Right lobe of liver (tissue), 4 donors: Measurements from ENCODE around the gene BSG.

Experiments used
- POLR2A ChIP-seq: fragments of 450-650 bp; IDR thresholded peaks from one replicate; pipeline ENCODE4 v1.6.1; 2017; ENCODE audit warnings: antibody characterized with exemption, mild to moderate bottlenecking
- TF ChIP-seq, protein P1 (sequence below), 4 donors: fragments of 200-600 bp in 3 of 4; fragments of 450-650 bp in 1 of 4; IDR thresholded peaks; one replicate each; pipeline versions ENCODE4 v1.5.1 to v1.8.0; 2016 to 2022; ENCODE audit warnings: antibody characterized with exemption in 4 of 4, mild to moderate bottlenecking in 2 of 4
- donor health status: DM: no; HTN: no; CAD: no.
- donor health status: DM: no; HTN: no; CAD: no.
- donor health status: DM: no; HTN: yes; CAD: no.

DNA sequence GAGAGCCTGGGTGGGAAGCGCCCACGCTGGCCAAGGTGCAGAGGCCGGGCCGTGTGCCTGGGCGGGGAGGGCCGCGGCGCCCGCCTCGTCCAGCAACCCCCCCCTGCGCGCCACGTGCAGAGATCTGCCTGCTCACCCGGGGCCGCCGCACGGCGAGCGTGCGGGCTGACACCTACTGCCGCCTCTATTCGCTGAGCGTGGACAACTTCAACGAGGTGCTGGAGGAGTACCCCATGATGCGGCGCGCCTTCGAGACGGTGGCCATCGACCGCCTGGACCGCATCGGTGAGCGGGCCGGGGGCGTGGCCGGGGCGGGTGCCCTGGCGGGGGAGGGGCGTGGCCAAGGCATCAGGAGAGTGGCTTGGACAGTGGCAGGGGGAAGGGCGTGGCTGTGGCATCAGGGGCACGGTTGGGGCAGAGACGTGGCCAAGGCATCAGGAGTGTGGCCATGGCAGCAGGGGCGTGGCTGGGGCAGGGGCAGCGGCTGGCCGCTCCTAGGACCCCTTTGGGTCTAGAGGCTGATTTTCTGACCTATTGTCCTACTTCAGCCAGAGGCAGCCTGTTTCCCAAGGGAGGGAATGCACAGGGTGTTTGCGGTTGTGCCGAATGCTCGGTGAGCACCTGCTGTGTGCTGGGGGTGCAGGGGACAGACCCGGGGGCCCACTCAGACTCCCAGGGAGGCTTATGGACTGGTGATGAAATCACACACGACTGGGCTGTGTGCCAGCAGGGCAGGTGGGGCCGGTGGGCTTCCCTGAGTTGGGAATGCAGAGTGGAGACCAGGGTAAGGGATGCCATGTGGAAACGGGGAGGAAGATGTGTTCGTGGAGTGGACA lies 41.6 kb downstream of the BSG start:
- TF ChIP-seq, protein P1, sequence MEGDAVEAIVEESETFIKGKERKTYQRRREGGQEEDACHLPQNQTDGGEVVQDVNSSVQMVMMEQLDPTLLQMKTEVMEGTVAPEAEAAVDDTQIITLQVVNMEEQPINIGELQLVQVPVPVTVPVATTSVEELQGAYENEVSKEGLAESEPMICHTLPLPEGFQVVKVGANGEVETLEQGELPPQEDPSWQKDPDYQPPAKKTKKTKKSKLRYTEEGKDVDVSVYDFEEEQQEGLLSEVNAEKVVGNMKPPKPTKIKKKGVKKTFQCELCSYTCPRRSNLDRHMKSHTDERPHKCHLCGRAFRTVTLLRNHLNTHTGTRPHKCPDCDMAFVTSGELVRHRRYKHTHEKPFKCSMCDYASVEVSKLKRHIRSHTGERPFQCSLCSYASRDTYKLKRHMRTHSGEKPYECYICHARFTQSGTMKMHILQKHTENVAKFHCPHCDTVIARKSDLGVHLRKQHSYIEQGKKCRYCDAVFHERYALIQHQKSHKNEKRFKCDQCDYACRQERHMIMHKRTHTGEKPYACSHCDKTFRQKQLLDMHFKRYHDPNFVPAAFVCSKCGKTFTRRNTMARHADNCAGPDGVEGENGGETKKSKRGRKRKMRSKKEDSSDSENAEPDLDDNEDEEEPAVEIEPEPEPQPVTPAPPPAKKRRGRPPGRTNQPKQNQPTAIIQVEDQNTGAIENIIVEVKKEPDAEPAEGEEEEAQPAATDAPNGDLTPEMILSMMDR (IDR thresholded peaks at IDR 0.05) = no peak
- TF ChIP-seq POLR2A = no peak
